Endothelial cell of umbilical vein (primary cell): ENCODE results near the gene PRSS22. TPM values are rescaled to one million over a fixed set of nuclear protein-coding genes. Genes with fewer than 3 reads are reported as not detected.

Source experiments
- BruUV-seq: library from RNA; stranded (reverse); fragments of 400-500 nt; replicated peaks from 2 replicates; lab custom pipeline; 2021; lab: Mats Ljungman, UMichigan
- CTCF ChIA-PET: fragments of 300-600, 350-600 bp; sonication (Branson Sonifier 250); formaldehyde crosslinking; loops from one replicate; lab custom pipeline; 2021; ENCODE audit warnings: antibody characterized with exemption, inconsistent platforms; lab: Charles Lee
- POLR2A ChIA-PET: fragments of 300-600, 350-600 bp; sonication (Branson Sonifier 250); formaldehyde crosslinking; loops from one replicate; lab custom pipeline; 2021; ENCODE audit warnings: antibody characterized with exemption, inconsistent platforms; lab: Charles Lee
- DNase-seq: peaks from one replicate; pipeline ENCODE4 v3.0.0-alpha.2; 2011; ENCODE audit warnings: low read depth, low spot score
- FAIRE-seq: peaks from 2 replicates; lab custom pipeline; 2011; peaks lifted over from hg19 to GRCh38; lab: Jason Lieb, UNC
- H2AFZ ChIP-seq: 2 replicates; pipeline ENCODE4 v1.6.0; 2012; ENCODE audit warnings: low read depth, low read length, control low read depth, inconsistent platforms
- H3K27ac ChIP-seq: 2 replicates; pipeline ENCODE4 v1.5.1; 2011; ENCODE audit warnings: low read depth, mild to moderate bottlenecking, control low read depth, low read length, moderate library complexity; ENCODE audit not compliant: insufficient read depth
- H3K27me3 ChIP-seq, 2 experiments: 2 replicates each; pipeline versions ENCODE4 v1.6.0 to v1.6.1; 2011; ENCODE audit warnings: low read length in 2 of 2, mixed read lengths in 1 of 2; ENCODE audit not compliant: control insufficient read depth in 2 of 2, insufficient read depth in 2 of 2
- H3K36me3 ChIP-seq, 2 experiments: 2 replicates in 1 of 2; 3 replicates in 1 of 2; pipeline ENCODE4 v1.5.1; 2011; ENCODE audit warnings: low read length in 2 of 2, mild to moderate bottlenecking in 1 of 2, moderate library complexity in 1 of 2; ENCODE audit not compliant: control insufficient read depth in 2 of 2, insufficient read depth in 2 of 2; ENCODE audit errors: extremely low read depth in 1 of 2
- H3K4me1 ChIP-seq: 3 replicates; pipeline ENCODE4 v1.5.1; 2011; ENCODE audit warnings: mild to moderate bottlenecking, low read length; ENCODE audit not compliant: control insufficient read depth, insufficient read depth; ENCODE audit errors: extremely low read depth
- H3K4me2 ChIP-seq: 2 replicates; pipeline ENCODE4 v1.6.1; 2011; ENCODE audit warnings: low read length, control low read depth, mixed read lengths; ENCODE audit not compliant: insufficient read depth
- H3K4me3 ChIP-seq, 3 experiments: fragments of 200-600 bp in 1 of 3; sonication (generic), shearing (Covaris generic) in 1 of 3; replicated peaks in 1 of 3; 2 replicates each; pipeline ENCODE4 v1.5.1; 2011 to 2016; ENCODE audit warnings: control low read depth in 3 of 3, low read length in 3 of 3, mild to moderate bottlenecking in 2 of 3, inconsistent platforms in 1 of 3, low read depth in 1 of 3, moderate library complexity in 1 of 3; ENCODE audit not compliant: insufficient read depth in 1 of 3
- H3K79me2 ChIP-seq: 2 replicates; pipeline ENCODE4 v1.6.0; 2012; ENCODE audit warnings: low read length, inconsistent platforms; ENCODE audit not compliant: control insufficient read depth, insufficient read depth
- H3K9ac ChIP-seq: replicated peaks from 2 replicates; pipeline ENCODE3; 2011; ENCODE audit warnings: low read length, control low read depth; ENCODE audit not compliant: insufficient read depth; ENCODE audit errors: extremely low read depth
- H3K9me1 ChIP-seq: replicated peaks from 3 replicates; pipeline ENCODE4 v1.6.0; 2011; ENCODE audit warnings: mild to moderate bottlenecking, low read length; ENCODE audit not compliant: control insufficient read depth, insufficient read depth; ENCODE audit errors: extremely low read depth
- H3K9me3 ChIP-seq: replicated peaks from 2 replicates; pipeline ENCODE4 v1.5.1; 2012; ENCODE audit warnings: low read length, inconsistent platforms; ENCODE audit not compliant: control insufficient read depth, insufficient read depth
- H4K20me1 ChIP-seq: replicated peaks from 2 replicates; pipeline ENCODE3; 2011; ENCODE audit warnings: mild to moderate bottlenecking, low read length; ENCODE audit not compliant: control insufficient read depth, insufficient read depth; ENCODE audit errors: extremely low read depth
- EZH2 ChIP-seq: IDR thresholded peaks from 2 replicates; pipeline ENCODE4 v1.6.1; 2012; ENCODE audit warnings: borderline replicate concordance, low read depth, mild to moderate bottlenecking, moderate library complexity, low read length, inconsistent platforms; ENCODE audit not compliant: severe bottlenecking
- FOS ChIP-seq: IDR thresholded peaks from 2 replicates; pipeline ENCODE4 v1.6.1; 2011; ENCODE audit warnings: mild to moderate bottlenecking, low read length, moderate library complexity, borderline replicate concordance; ENCODE audit not compliant: insufficient read depth
- GATA2 ChIP-seq: IDR thresholded peaks from 2 replicates; pipeline ENCODE4 v1.7.0; 2011; ENCODE audit warnings: low read depth, mild to moderate bottlenecking, moderate library complexity, mixed read lengths, low read length; ENCODE audit not compliant: insufficient read length, insufficient read depth
- JUN ChIP-seq: IDR thresholded peaks from 2 replicates; pipeline ENCODE4 v1.6.1; 2011; ENCODE audit warnings: borderline replicate concordance, low read depth; ENCODE audit not compliant: insufficient read length, insufficient read depth
- MYC ChIP-seq: IDR thresholded peaks from one replicate; pipeline ENCODE4 v1.6.1; 2011; ENCODE audit warnings: mild to moderate bottlenecking, low read depth, low read length
- POLR2A ChIP-seq: IDR thresholded peaks from 2 replicates; pipeline ENCODE4 v1.6.1; 2012; ENCODE audit warnings: low read depth, mild to moderate bottlenecking, control low read depth, low read length
- POLR2AphosphoS5 ChIP-seq: IDR thresholded peaks from 2 replicates; pipeline ENCODE4 v1.6.1; 2012; ENCODE audit warnings: low read depth, mild to moderate bottlenecking, control low read depth, low read length, moderate library complexity; ENCODE audit not compliant: insufficient read depth
- dilution Hi-C: fragments of 300-500 bp; cut with MboI; formaldehyde crosslinking; loops from one replicate; pipeline ENCODE4 v1.15.0; 2019; ENCODE audit warnings: low sequenced_read_pairs; ENCODE audit not compliant: extremely low pct_ligation_motif_present
- intact Hi-C: fragments of 100-400 bp; cut with micrococcal nuclease; formaldehyde crosslinking; loops from one replicate; pipeline ENCODE4 v1.10.0; 2022
- polyA plus RNA-seq, 4 experiments: library from polyadenylated mRNA; depleted of rRNA in 3 of 4; stranded (reverse) in 3 of 4; unstranded in 1 of 4; fragments of >200 nt; gene quantifications; 2 replicates each; pipeline versions ENCODE4 v1.2.1 to v1.2.3, GENCODE V29; 2011 to 2012; ENCODE audit warnings: missing spikeins in 1 of 4
- total RNA-seq: library from RNA; stranded (reverse); gene quantifications from 2 replicates; pipeline ENCODE4 v1.2.3, GENCODE V29; 2021
- TF ChIP-seq, protein P1 (sequence below): IDR thresholded peaks from 2 replicates; pipeline ENCODE4 v1.6.1; 2011; ENCODE audit not compliant: insufficient read depth, insufficient read length
- TF ChIP-seq, protein P2 (sequence below), 2 donors: IDR thresholded peaks; 1 replicate in 1 of 2; 2 replicates in 1 of 2; pipeline ENCODE4 v1.5.1; 2011; ENCODE audit warnings: low read length in 2 of 2, mild to moderate bottlenecking in 2 of 2, moderate library complexity in 2 of 2, control low read depth in 1 of 2, inconsistent platforms in 1 of 2, low read depth in 1 of 2; ENCODE audit not compliant: insufficient read depth in 1 of 2; ENCODE audit errors: extremely low read depth in 1 of 2

PRSS22 gene
- total and polyA plus RNA-seq, 2 donors (not counting 3 experiments of a cell fraction or from before 2014, with no cell fraction given) = not detected

DNA sequence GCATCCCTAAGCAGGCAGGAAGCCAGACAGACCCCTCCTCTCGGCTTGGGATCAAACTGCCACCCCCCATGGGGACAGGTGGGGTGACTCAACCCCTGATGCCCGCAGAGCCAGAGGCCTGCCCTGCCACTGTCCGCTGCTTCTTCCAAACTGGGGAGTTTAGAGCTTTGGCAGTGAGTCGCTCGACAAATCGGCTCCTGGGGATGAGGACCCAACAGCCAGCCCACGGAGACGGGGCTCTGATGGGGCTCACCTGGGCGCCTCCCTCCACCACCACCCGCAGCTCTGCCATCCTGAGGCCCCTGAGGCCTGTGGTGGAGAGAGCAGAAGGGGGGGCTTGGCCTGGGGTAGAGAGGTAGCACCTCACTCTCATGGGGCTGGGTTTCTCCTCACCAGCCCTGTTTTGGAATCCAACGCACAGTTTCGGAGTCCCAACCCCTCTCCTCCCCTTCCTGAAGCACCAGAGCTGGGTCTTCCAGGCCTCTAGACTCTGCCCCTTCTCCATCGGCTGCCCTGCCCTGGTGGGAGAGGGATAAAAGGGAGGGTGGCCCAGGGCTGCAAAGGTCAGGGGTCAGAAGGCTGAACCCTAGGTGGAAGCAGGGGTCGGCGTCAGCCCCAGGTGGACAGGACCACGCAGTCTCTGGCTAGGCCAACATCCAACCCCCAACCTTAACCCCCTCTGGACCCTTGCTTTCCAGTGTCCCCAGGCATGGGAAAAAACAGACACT is 5.8 kb downstream of the PRSS22 start:
- POLR2A ChIA-PET = no interaction called here
- no TSS peak for BruUV-seq

DNA sequence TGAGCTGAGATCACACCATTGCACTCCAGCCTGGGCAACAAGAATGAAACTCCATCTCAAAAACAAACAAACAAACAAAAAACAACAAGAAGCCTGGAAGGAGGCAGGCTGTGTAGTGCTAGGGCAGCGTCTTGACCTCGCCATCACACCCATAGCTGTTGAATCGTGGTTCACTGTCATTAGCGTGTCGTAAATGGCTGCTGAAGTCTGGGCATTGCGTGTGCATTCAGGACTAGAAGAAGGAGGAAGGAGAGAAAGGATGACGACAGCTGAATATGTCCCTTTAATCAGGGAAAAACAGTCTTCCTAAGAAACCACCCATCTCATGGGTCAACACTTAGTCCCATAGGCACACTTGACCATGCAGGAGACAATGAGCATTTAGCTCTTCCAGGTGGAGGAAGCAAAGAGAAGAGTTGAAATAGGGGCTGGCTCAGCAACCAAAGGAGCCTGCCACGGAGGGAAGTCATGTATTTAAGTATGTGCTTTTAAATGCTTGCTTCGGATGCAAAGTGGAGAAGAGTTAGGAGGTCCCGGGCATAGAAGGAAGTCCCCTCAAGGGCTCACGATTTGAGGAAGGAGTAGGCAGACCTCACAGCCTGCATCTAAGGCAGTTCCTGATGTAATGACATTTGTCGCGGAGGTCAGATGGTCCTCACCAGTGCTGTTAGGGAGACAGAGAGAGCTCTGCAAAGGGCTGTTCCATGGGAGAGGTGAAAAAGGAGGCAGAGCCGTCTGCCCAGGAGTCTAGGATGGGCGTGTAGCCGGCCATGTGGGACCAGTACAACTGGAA is 8.8 kb downstream of the PRSS22 start:
- Histone ChIP-seq H3K4me2 (no peak overlapping the region), H3K4me3 (no peak overlapping the region), H3K9me3 (no peaks in the 10 kb centered on the region), H3K9ac (no peak overlapping the region), H3K4me1 (no peaks in the 10 kb centered on the region), H3K27ac (no peak overlapping the region), H3K9me1 (no peaks in the 10 kb centered on the region), H2AFZ (no peak overlapping the region), H3K79me2 (no peaks in the 10 kb centered on the region), H4K20me1 (no peaks in the 10 kb centered on the region), H3K36me3 (no peaks in the 10 kb centered on the region), H3K27me3 (peaks cover 0 to 2% of the 10 kb centered on the region in 2 experiments)
- DNase-seq = no peak
- BruUV-seq = no TSS peak
- dilution Hi-C loops = no loop called here
- FAIRE-seq = no peak
- ChIA-PET POLR2A (no interaction called here), CTCF (interaction anchor here (1.3 to 2.4 kb wide), 2 partner anchors 10 to 19 kb away, joined by 5 to 15 read pairs; no protein-coding TSS in a partner anchor)
- TF ChIP-seq MYC = no peak
- TF ChIP-seq, protein P1, sequence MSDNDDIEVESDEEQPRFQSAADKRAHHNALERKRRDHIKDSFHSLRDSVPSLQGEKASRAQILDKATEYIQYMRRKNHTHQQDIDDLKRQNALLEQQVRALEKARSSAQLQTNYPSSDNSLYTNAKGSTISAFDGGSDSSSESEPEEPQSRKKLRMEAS = no peak
- TF ChIP-seq, protein P2, sequence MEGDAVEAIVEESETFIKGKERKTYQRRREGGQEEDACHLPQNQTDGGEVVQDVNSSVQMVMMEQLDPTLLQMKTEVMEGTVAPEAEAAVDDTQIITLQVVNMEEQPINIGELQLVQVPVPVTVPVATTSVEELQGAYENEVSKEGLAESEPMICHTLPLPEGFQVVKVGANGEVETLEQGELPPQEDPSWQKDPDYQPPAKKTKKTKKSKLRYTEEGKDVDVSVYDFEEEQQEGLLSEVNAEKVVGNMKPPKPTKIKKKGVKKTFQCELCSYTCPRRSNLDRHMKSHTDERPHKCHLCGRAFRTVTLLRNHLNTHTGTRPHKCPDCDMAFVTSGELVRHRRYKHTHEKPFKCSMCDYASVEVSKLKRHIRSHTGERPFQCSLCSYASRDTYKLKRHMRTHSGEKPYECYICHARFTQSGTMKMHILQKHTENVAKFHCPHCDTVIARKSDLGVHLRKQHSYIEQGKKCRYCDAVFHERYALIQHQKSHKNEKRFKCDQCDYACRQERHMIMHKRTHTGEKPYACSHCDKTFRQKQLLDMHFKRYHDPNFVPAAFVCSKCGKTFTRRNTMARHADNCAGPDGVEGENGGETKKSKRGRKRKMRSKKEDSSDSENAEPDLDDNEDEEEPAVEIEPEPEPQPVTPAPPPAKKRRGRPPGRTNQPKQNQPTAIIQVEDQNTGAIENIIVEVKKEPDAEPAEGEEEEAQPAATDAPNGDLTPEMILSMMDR (IDR thresholded peaks at IDR 0.05; ENCODE audit: extremely low read depth in 1 of 2, insufficient read depth in 1 of 2, low read depth in 1 of 2, low read length in 2 of 2) = no peak
- TF ChIP-seq POLR2AphosphoS5 = no peak
- no peak for TF ChIP-seq EZH2
- TF ChIP-seq POLR2A = no peak
- no peak for TF ChIP-seq JUN
- TF ChIP-seq FOS = no peak
- TF ChIP-seq GATA2 = no peak
- intact Hi-C loops = no loop called here

More for the DNA sequence above, 5.8 kb downstream of the PRSS22 start:
- no peak overlapping the region for H3K4me2 ChIP-seq
- dilution Hi-C loops (no loop called here), intact Hi-C loops (no loop called here)
- H3K4me1 ChIP-seq = no peaks in the 10 kb centered on the region
- no peak overlapping the region for H3K9ac ChIP-seq
- CTCF ChIA-PET = interaction anchor here (0.9 kb wide), 1 partner anchor 13 kb away, joined by 3 read pairs; no protein-coding TSS in a partner anchor
- H3K36me3 ChIP-seq = no peaks in the 10 kb centered on the region
- DNase-seq = no peak
- no peak overlapping the region for H3K4me3 ChIP-seq
- no peak for TF ChIP-seq POLR2A
- H3K27me3 ChIP-seq = peaks cover 0 to 2% of the 10 kb centered on the region in 2 experiments
- FAIRE-seq = no peak
- H3K9me3 ChIP-seq = peaks cover 2% of the 10 kb centered on the region
- H4K20me1 ChIP-seq = no peaks in the 10 kb centered on the region
- H3K27ac ChIP-seq = no peak overlapping the region
- H3K9me1 ChIP-seq = no peaks in the 10 kb centered on the region
- H2AFZ ChIP-seq = no peak overlapping the region
- H3K79me2 ChIP-seq = no peaks in the 10 kb centered on the region
